ENCODE measurements around the gene KPNA2.
"Not testable (repeated sequence)": the region's sequence is repeated elsewhere in the genome, so short reads cannot be mapped to it uniquely, and the experiment has no call there.

Gene KPNA2

DNA sequence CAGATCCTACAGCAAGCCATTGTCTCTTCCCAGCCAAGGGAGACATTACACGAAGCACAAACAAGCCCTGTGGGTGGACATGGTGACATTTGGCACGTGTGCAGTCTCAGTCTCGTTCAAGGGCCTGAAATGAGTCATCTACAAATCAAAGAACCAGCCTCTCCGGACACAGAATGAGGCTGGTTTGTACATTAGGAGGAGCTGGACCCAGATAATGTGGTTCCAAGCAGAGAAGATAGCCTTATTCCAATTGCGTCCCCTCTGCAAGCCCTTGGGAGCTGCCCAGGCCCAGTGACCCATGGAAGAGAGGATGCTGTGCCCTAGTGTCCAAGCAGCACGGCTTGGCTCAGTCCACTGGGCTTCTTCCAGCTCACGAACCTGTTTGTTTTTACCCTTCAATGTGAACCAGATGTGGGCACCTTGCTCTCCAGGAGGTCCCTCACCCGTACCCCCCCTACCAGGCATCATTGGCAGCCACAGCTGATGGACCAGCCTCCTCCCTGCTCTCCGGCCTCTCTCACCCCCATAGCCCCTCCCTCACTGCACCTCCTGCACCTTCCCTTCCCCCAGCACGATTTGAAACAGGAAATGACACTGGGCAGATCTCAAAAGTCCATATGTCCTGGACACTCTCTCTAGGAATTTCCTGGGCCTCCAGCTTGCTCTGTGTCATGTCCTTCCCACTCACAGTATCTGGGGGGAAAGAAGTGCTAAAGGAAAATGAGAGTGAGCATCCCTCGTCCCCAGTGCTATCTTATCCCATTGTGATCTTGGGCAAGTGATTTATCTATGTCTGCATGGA is 26.2 kb downstream of the KPNA2 start:
- no peak for DNase-seq

DNA sequence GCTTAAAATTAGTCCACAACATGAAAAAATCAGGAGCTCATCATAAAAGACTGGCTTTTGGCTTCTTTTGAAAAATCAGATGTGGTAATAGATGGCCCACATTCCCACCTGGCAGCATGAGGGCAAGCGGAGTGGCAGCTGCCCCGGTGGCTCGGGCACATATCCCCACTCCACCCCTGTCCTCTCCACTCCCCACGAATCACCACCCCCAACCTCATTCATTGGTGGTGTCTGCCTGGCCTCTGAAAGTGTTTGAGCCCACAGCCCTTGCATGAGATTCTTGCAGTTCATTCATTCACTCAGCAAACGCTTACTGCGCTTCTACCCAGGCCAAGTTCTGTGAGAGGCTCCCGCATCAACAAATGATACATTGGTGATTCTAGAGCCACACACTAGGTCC is 29.8 kb downstream of the KPNA2 start:
- DNase-seq = not testable (repeated sequence)

DNA sequence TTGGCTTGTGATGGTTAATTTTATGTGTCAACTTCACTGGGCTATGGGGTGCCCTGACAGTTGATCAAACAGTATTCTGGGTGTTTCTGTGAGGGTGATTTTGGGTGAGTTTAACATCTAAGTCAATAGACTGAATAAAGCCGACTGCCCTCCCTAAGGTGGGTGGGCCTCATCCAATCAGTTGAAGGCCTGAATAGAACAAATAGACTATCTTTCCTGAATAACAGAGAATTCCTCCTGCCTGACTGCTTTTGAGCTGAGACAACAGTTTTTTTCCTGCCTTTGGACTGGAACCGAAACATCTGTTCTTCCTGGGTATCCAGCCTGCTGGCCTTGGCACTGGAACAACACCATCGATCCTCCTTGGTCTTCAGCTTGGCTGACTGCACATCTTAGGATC is 33.0 kb downstream of the KPNA2 start:
- DNase-seq = not testable (repeated sequence)

DNA sequence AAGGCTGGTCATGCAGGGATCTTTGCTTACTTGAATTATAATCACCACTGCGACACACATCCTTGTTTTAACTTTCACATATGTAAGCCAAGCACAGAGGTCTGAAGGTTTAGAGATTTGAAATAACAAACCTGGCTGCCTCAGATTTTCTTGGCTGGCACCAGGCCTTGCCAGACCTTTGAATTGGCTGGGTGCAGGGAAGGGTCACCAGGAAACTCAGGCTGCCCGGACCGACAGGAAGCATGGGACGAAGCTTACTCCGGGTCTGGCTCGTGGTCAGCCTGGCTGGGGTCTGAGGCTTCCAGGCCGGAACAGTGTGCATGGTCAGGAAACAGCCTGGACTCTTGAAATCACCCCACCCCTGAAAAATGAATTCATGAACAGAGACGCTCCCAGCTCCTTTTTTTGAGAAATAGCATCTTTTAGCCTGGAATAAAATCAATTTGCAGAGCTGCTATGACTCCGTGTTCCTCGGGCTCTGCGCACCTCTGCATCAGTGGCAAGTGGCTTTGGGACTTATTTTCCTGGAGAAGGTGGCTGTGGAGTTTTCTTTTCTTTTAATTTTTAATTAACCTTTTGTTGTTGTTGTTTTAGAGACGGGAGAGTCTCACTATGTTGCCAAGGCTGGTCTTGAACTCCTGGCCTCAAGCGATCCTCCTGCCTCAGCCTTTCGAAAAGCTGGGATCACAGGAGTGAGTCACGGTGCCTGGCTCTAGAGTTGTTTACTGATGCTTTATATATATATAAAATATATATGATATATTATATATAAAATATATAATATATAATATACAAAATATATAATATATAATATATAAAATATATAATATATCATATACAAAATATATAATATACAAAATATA is 35.3 kb downstream of the KPNA2 start:
- DNase-seq = not testable (repeated sequence)

DNA sequence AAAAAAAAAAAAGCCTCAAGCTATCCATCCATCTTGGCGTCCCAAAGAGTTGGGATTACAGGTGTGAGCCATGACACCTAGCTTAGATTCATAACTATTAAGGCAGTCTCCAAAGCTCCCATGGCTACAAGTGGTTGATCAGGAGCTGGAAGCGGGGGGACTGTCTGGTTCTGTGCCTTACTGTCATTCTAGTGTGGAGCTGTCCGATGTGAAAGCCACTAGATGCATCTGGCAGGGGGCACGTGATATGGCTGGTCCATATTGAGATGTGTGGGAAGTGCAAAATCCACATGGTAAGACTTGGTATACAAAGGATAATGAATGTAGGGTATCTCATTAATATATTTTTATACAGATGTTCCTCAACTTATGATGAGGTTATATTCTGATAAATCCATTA is 38.7 kb downstream of the KPNA2 start:
- DNase-seq = no peak

GRCh38 chr17:68075953-68076607 is 40.5 kb downstream of the KPNA2 start:
- DNase-seq = not testable (repeated sequence)

GRCh38 chr17:68077498-68077897 is 42.0 kb downstream of the KPNA2 start:
- not testable (repeated sequence) for DNase-seq

GRCh38 chr17:68080411-68081150 is 45.0 kb downstream of the KPNA2 start:
- no peak for DNase-seq

GRCh38 chr17:68081305-68082265 is 46.0 kb downstream of the KPNA2 start:
- DNase-seq = not testable (repeated sequence)

DNA sequence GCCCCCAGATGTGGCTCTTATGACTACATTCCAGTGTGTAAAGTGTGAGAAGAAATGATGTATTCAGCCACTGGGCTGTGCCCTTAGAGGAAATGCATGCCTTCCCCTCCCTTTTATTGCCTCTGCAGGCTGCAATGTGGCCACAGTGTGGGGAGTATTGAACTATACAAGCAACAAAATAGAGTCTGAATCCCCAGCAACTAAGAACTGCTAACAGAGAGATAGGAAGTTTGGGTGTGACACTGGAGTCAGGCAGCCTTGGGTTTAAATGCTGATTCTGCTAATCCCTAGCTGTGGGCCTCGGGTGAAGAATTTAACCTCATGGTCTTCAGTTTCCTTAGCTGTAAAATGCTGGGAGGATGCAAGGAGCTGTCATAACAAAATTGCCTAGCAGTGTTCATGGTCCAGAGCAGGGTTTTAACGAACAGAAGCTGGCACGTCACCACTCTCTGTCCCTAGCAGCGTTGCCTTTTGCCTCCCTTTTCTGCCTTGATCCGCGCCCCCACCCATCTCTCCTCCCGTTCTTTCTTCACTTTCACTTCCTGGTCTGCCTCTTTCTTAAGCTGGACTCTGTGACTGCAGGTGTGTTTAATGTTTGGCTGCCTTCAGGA is 50.3 kb downstream of the KPNA2 start:
- DNase-seq = peak; percentile 34

- DNase-seq = not testable (repeated sequence)
Measured at GRCh38 chr17:68086666-68087065, 51.1 kb downstream of the KPNA2 start.

DNA sequence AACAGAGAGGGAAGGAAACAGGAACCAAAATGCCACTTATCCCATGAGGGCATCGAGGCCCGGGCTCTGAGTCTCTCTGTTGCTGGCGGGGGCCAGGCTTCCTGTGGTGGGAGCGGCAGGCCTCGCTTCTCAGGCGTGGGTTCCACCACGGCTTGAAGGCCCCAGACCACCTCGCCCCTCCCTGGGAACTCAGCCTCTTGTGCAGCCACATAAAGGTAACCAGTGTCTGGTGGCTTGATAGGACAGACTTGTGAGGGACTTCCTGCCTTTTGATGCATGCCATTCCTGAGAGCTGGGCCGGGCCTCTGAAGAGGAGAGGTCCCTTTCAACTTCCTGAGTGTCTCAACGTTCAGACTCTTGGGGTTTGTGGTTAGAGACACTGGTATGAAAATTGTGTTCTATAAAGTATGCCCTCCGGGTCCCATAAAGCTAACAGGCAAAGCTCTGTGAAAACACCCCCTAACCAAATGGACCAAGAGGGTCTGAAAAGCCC is 51.6 kb downstream of the KPNA2 start:
- DNase-seq = not testable (repeated sequence)

GRCh38 chr17:68087851-68088250 is 52.3 kb downstream of the KPNA2 start:
- DNase-seq = no peak

- no peak for DNase-seq
Measured at GRCh38 chr17:68089881-68090280, 54.3 kb downstream of the KPNA2 start.

DNA sequence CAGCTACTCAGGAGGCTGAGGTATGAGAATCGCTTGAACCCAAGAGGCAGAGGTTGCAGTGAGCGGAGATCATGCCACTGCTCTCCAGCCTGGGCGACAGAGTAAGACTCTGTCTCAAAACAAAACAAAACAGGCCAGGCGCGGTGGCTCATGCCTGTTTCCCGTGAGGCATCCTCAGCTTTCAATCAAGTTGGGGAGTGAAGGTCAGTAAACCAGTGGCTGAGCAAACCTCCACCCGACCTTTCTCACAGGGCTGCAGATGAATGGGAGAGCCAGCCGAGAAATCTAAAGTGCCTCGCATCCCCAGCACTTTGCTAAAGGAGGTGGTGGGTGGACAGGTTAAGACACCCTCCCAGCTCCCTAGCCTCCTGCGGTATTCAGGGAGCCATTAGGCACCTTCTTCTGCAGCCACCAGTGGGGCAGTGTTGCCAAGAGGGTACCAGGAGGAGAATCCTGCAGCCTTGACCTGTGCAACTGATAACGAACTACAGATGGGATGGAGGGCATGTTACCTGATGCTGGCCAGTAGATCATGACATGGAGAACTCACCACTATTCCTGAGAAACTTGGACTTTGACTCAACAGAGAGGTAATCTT is 59.0 kb downstream of the KPNA2 start:
- DNase-seq = no peak

DNA sequence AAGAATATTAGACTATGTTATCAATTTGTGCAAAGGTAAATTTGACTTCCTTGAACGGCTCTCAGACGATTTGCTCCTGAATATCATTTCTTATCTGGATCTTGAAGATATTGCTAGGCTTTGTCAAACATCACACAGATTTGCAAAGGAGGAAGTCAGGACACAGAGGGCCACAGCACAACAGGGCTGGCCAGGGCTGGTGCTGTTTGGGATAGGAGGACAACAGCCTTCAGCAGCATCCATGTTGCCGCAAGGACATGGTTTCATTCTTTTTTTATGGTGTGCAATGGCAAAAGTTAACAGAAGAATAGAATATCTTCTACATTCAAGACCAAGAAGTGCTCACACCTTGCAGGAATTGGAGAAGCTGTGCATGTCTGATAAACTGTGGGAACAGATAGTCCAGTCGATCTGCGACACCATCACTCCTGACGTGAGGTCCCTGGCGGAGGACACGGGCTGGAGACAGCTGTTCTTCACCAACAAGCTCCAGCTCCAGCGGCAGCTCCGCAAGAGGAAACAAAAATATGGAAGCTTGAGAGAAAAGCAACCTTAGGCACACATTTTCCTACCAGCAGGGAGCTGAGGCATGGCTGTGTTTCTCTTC is 59.8 kb downstream of the KPNA2 start:
- DNase-seq = no peak

DNA sequence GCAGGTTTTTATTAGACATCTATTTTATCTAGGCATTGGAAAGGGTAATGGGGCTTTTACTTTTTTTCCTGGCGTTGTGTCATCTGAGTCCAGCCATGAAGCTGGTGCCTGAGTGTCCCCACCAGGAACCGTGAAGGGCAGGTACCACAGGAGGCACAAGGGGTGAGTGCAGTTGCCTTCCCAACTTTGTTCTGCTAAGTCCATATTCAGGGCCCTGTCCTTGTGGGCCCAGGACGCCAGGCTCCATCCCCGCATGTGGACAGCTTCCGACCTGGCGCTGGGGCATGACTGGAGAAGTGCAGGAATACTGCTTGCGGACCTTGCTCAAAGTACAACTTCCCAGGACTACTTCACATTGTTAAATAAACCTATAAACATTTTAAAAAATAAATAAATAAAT is 60.6 kb downstream of the KPNA2 start:
- DNase-seq = no peak

Data from KG1 (cell line).